Ovary (tissue), 9 donors: ENCODE data around the gene TMX4. TPM values are rescaled to one million over a fixed set of nuclear protein-coding genes. Genes with fewer than 3 reads are reported as not detected.

ENCODE experiments used
- DNase-seq, 5 donors: peaks; one replicate each; pipeline ENCODE4 v3.0.0-alpha.2; 2019 to 2020
- H3K27ac ChIP-seq, 2 donors: fragments of 200-600 bp; one replicate each; pipeline versions ENCODE4 v1.5.1 to v1.8.0; 2019 to 2022
- H3K27me3 ChIP-seq: fragments of 200-600 bp; one replicate; pipeline ENCODE4 v1.8.0; 2022
- H3K36me3 ChIP-seq: fragments of 200-600 bp; sonication (generic); one replicate; pipeline ENCODE4 v1.5.1; 2019
- H3K4me1 ChIP-seq: one replicate; pipeline ENCODE4 v1.8.1; 2013; ENCODE audit warnings: mild to moderate bottlenecking, moderate library complexity; ENCODE audit not compliant: insufficient read depth
- H3K4me3 ChIP-seq: fragments of 200-600 bp; sonication (generic); one replicate; pipeline ENCODE4 v1.5.1; 2017
- H3K9me3 ChIP-seq, 2 donors: fragments of 200-600 bp in 1 of 2; sonication (generic) in 1 of 2; one replicate each; pipeline versions ENCODE4 v1.5.1 to v1.8.1; 2013 to 2019; ENCODE audit warnings: mild to moderate bottlenecking in 1 of 2, moderate library complexity in 1 of 2
- CTCF ChIP-seq, 3 donors: fragments of 450-650 bp in 2 of 3; fragments of 200-600 bp in 1 of 3; IDR thresholded peaks; one replicate each; pipeline versions ENCODE4 v1.5.1 to v1.8.0; 2016 to 2022; ENCODE audit warnings: antibody characterized with exemption in 3 of 3, mild to moderate bottlenecking in 1 of 3
- EP300 ChIP-seq: sonication (generic); formaldehyde crosslinking; IDR thresholded peaks from one replicate; pipeline ENCODE4 v1.6.1; 2017; ENCODE audit warnings: antibody characterized with exemption
- POLR2A ChIP-seq: fragments of 450-650 bp; IDR thresholded peaks from one replicate; pipeline ENCODE4 v1.6.1; 2017; ENCODE audit warnings: antibody characterized with exemption, mild to moderate bottlenecking, moderate library complexity
- WGBS, 3 donors: extraction: QIAGEN DNeasy Blood & Tissue Kit in 1 of 3; methylation state at CpG; one replicate each; pipeline versions ENCODE4 v1.1.5 to v1.1.7; 2013 to 2017; 5-methylcytosine and 5-hydroxymethylcytosine counted together
- intact Hi-C, 4 donors: fragments of 100-400 bp; cut with DNase I; formaldehyde crosslinking; loops; one replicate each; pipeline versions ENCODE4 v1.11.0 to v1.15.1; 2022 to 2023
- polyA plus RNA-seq, 2 donors: library from polyadenylated mRNA; stranded (reverse); fragments of 200-250 nt in 1 of 2; fragments of 350-450 nt in 1 of 2; fragmentation: Illumina TruSeq in 1 of 2; extraction: RNeasy Lipid Tissue Mini Kit (QIAGEN cat#74804) in 1 of 2; gene quantifications; one replicate each; pipeline ENCODE4 v1.2.3, GENCODE V29; 2013 to 2014
- total RNA-seq, 7 donors: library from RNA; depleted of rRNA in 2 of 7; stranded (reverse); fragments of >200 nt in 2 of 7; fragmentation: NEBNext Ultra II Directional in 3 of 7; extraction: Animal tissue kit (Norgen Biotek cat#: 25700) in 3 of 7; gene quantifications; one replicate each; pipeline versions ENCODE4 v1.1.0 to v1.2.4, GENCODE V29; 2016 to 2023
- donor health status: DM: no; HTN: no; CAD: no; lungs with moderate emphysema.
- donor health status: DM: no; HTN: no; CAD: no.
- donor health status: Bipolar disorder and iron deficiency.
- donor health status: DM: yes; HTN: yes; CAD: no.
- donor health status: DM: no; HTN: no; CAD: no.
- donor health status: DM: yes; HTN: yes; CAD: no.

TMX4 gene
- total and polyA plus RNA-seq, 9 donors = 26.6 to 103 (median 66.9) TPM

DNA sequence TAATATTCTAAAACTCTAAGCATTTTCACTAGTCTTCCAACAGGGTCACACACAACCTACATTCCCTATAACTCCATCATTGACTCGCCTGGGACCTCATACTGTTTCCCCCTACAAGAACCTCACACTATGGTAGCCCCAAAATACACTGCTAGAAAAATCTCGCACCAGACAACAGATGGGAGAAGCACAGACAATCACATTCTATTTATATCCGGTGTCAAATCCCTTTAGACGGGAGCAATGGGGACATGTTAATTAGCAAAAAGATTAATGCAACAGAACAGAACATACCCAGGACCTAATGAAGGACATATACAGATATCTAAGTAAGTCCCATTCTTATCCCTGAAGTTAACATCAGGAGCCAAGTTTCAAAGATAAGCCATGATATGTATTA, 33.6 kb downstream of the TMX4 start:
- H3K36me3 ChIP-seq = no peaks in the 10 kb centered on the region
- H3K27me3 ChIP-seq = no peaks in the 10 kb centered on the region
- WGBS, 3 donors = 84 to 97% (median 95%) methylated on average over 4 of the region's 4 CpGs
- H3K4me1 ChIP-seq = no peaks in the 10 kb centered on the region
- no peak overlapping the region for H3K27ac ChIP-seq
- intact Hi-C loops = no loop called here
- H3K4me3 ChIP-seq = no peak overlapping the region
- TF ChIP-seq CTCF (IDR thresholded peaks at IDR 0.05) = no peak
- TF ChIP-seq POLR2A = no peak
- TF ChIP-seq EP300 = no peak
- H3K9me3 ChIP-seq = no peaks in the 10 kb centered on the region
- no peak for DNase-seq

DNA sequence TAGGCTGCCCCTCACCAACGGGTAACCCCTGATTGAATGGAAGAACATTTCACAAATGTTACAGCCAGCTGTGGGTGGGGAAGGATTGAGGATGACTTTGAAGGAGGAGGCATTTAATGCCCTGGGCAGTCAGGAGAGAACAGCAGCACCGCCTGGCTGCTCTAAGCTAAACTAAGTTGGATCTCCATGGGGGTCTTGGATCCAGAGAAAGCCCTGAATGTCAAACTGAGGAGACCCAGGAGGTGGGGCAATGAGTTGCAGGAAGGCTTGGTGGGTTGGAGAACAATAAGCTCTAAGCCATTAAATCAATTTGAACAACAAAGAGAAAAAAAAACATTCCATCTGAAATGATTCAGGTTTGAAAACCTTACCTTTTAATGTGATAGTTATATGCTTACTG, 35.4 kb downstream of the TMX4 start:
- H3K4me1 ChIP-seq = no peaks in the 10 kb centered on the region
- no peak overlapping the region for H3K27ac ChIP-seq
- no peak for TF ChIP-seq EP300
- no peak for TF ChIP-seq POLR2A
- TF ChIP-seq CTCF (IDR thresholded peaks at IDR 0.05) = no peak
- DNase-seq = no peak
- H3K27me3 ChIP-seq = no peaks in the 10 kb centered on the region
- no peak overlapping the region for H3K4me3 ChIP-seq
- H3K36me3 ChIP-seq = no peaks in the 10 kb centered on the region
- H3K9me3 ChIP-seq = no peaks in the 10 kb centered on the region
- intact Hi-C loops = no loop called here
- WGBS, 3 donors = 87 to 91% (median 88%) methylated on average over 2 of the region's 2 CpGs

DNA sequence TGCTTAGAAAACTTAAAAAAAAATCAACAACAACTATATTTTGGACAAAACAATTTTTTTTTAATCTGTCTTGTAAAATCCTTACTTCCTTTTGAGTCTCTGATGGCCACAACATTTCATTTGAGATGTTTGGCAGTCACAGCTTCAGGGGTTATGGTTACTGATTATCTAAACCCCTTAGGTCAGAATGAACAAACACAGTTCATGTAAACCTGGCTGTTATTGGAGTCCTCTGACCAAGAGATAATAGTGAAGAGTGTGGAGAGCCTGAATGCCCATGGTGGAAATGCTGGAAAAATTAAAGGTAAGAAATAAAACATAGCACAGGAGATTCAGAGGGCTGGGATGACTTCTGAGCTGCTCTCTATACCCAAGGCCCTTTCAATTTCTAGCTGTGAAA, 38.2 kb downstream of the TMX4 start:
- no peaks in the 10 kb centered on the region for H3K9me3 ChIP-seq
- no peak overlapping the region for H3K27ac ChIP-seq
- H3K4me1 ChIP-seq = no peaks in the 10 kb centered on the region
- DNase-seq = no peak
- intact Hi-C loops = no loop called here
- no peaks in the 10 kb centered on the region for H3K36me3 ChIP-seq
- no peaks in the 10 kb centered on the region for H3K27me3 ChIP-seq
- TF ChIP-seq POLR2A (no peak), EP300 (no peak), CTCF (IDR thresholded peaks at IDR 0.05) (no peak)
- H3K4me3 ChIP-seq = no peak overlapping the region

- Histone ChIP-seq H3K9me3 (no peaks in the 10 kb centered on the region), H3K4me3 (no peak overlapping the region), H3K27me3 (no peaks in the 10 kb centered on the region), H3K4me1 (no peaks in the 10 kb centered on the region), H3K27ac (no peak overlapping the region), H3K36me3 (no peaks in the 10 kb centered on the region)
- TF ChIP-seq EP300 = no peak
- no peak for TF ChIP-seq CTCF (IDR thresholded peaks at IDR 0.05)
- TF ChIP-seq POLR2A = no peak
- WGBS, 3 donors = 64 to 69% (median 65%) methylated on average over 10 of the region's 10 CpGs
- intact Hi-C loops = no loop called here
- no peak for DNase-seq
Observed at GRCh38 chr20:7980332-7981046, 39.1 kb downstream of the TMX4 start.
